GM18951 (cell line): ENCODE results near the gene SCN1B.
"Not testable (repeated sequence)": the region's sequence is repeated elsewhere in the genome, so short reads cannot be mapped to it uniquely, and the experiment has no call there.

Experiments
- POLR2A ChIP-seq: IDR thresholded peaks from 4 replicates; pipeline ENCODE4 v1.6.1; 2011; ENCODE audit warnings: mild to moderate bottlenecking; ENCODE audit not compliant: insufficient read length, insufficient read depth; ENCODE audit errors: extremely low read depth
- in situ Hi-C: fragments of 300-500 bp; cut with MboI; formaldehyde crosslinking; loops from one replicate; pipeline ENCODE4 v1.12.0; 2022; ENCODE audit warnings: low sequenced_read_pairs, mixed read lengths, inconsistent platforms; ENCODE audit not compliant: unreplicated experiment

The SCN1B gene

GRCh38 chr19:35030257-35031071 lies at the start of gene SCN1B:
Gene SCN1B, plus strand, starts transcription at chr19:35030470. Its CDS starts 351 bp downstream, at chr19:35030821.
- in situ Hi-C loops: no loop called here
- no peak for TF ChIP-seq POLR2A

- TF ChIP-seq POLR2A: no peak
- in situ Hi-C loops: no loop called here
Observed at GRCh38 chr19:34982275-34982674, 48.0 kb upstream of the SCN1B start.

- in situ Hi-C loops: no loop called here
- no peak for TF ChIP-seq POLR2A
Observed at GRCh38 chr19:34983786-34984185, 46.5 kb upstream of the SCN1B start.

GRCh38 chr19:34984287-34984686 lies 46.0 kb upstream of the SCN1B start:
- in situ Hi-C loops: no loop called here
- no peak for TF ChIP-seq POLR2A

GRCh38 chr19:34985249-34986022 lies 44.8 kb upstream of the SCN1B start:
- no peak for TF ChIP-seq POLR2A
- in situ Hi-C loops: no loop called here

- TF ChIP-seq POLR2A: no peak
- in situ Hi-C loops: no loop called here
Observed at GRCh38 chr19:34988119-34988518, 42.2 kb upstream of the SCN1B start.

- in situ Hi-C loops: no loop called here
Observed at GRCh38 chr19:34989298-34989697, 41.0 kb upstream of the SCN1B start.

GRCh38 chr19:34990578-34991192 lies 39.6 kb upstream of the SCN1B start:
- no peak for TF ChIP-seq POLR2A
- in situ Hi-C loops: no loop called here

More at GRCh38 chr19:34989298-34989697, 41.0 kb upstream of the SCN1B start:
- TF ChIP-seq POLR2A: no peak

GRCh38 chr19:34991542-34992333 lies 38.5 kb upstream of the SCN1B start:
- no peak for TF ChIP-seq POLR2A
- in situ Hi-C loops: no loop called here

GRCh38 chr19:34992582-34992981 lies 37.7 kb upstream of the SCN1B start:
- in situ Hi-C loops: not testable (repeated sequence)

GRCh38 chr19:34994286-34994642 lies 36.0 kb upstream of the SCN1B start:
- no peak for TF ChIP-seq POLR2A
- in situ Hi-C loops: no loop called here

GRCh38 chr19:34994643-34995541 lies 35.4 kb upstream of the SCN1B start:
- in situ Hi-C loops: no loop called here
- TF ChIP-seq POLR2A: no peak
